Pons (tissue), 1 donor: ENCODE measurements around the gene CAMSAP3.
"Not testable (repeated sequence)": the region's sequence is repeated elsewhere in the genome, so short reads cannot be mapped to it uniquely, and the experiment has no call there.

Source experiments
- DNase-seq: peaks from one replicate; pipeline ENCODE4 v3.0.0-alpha.2; 2016; ENCODE audit warnings: low spot score

CAMSAP3 gene

DNA sequence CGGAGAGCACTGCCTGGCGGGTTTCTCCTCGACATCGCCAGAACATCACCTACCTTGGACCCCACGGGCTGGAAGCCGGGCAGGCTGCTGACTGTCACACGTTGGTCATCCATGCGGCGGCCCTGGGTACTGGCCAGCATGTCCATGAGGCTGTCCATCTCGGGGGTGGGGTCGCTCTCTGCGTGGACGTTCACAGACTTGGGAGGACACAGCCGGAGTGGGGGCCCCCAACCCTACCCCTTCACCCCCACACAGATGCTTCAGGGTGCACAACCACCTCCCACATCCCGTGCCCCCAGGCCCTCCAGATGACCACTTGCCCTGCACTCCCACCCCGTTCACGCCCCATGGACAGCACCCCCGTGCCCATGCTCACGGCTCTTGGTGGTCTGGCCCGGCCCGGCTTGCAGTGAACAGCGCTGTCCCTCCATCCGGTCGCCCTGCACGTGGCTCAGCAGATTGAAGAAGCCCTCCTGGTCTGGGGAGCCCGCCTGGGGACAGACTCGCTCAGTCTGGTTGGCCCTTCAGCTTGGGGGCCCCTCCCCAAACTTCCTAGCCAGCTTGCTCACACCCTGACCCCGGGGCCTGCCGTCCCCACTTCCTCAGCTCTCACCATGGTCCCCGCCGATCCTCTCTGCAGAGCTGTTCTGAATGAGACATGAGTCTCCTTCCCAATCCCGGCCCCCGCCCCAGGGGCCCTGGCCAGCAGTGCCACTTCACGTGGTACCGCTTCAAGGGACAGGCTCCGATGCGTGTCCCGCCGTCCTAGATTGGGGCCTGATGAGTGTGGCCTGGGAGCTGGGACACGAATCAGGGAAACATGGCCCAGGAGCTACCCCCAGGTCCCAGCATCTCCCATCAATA, 36.9 kb downstream of the CAMSAP3 start:
- DNase-seq: no peak

DNA sequence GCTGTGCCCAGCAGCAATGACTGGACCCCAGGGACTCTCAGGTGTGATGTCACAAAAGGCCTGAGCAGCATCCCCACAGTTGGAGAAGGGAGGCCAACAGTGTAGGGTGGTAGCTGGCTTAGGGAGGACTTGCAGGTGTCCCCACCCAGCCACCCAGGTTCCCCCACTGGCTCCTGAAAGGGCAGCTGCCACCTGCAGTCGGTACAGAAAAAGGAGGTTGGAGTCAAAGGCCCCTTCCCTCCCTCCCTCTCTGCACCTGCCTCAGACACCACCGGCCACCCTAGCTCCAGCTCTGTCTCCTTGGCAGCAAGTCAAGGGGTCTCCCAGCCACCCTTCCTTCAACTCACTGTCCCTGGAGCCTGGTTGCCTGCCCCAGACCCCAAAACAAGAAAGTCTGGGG, 38.0 kb downstream of the CAMSAP3 start, which contains the start of gene PCP2:
Gene PCP2, minus strand, starts transcription at position 22 of the 400 bp plus-strand sequence. CDS start 262 bp downstream, outside the sequence.
- no peak for DNase-seq

DNA sequence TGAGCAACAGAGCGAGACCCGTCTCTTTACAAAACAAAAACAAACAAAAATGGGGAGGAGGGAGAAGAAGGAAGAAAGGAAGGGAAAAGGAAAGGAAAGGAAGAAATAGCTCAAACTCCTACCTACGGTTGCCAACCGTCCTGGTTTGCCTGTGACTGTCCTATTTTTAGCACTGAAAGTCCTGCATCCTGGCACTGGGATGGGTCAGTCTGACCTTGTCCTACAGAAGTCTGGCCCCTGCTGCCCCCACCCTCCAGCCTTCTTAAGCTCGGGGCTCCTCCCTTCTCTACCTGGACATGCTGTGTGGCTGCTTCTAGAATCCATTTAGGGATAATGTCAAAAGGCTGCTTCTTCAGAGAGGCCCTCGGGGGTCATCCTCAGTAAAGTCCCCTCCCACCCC, 40.0 kb downstream of the CAMSAP3 start:
- no peak for DNase-seq

DNA sequence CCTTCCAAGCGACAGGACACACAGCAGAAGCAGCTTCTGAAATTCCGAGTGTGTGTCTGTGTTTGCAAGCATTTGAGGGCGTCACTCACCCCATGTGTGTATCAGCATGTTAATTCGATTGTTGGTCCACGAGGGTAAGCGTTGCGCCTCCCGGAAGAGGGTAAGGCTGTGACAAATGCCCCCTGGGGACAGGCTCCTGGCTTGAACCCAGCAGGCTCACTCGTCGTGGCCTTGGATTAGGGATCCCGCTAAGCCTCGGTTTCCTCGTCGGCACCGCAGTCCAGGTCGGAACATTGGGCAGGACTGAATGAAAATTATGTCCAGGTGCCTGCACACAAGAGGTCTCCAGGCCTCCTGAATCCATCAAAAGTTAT, 40.6 kb downstream of the CAMSAP3 start:
- DNase-seq: no peak

DNA sequence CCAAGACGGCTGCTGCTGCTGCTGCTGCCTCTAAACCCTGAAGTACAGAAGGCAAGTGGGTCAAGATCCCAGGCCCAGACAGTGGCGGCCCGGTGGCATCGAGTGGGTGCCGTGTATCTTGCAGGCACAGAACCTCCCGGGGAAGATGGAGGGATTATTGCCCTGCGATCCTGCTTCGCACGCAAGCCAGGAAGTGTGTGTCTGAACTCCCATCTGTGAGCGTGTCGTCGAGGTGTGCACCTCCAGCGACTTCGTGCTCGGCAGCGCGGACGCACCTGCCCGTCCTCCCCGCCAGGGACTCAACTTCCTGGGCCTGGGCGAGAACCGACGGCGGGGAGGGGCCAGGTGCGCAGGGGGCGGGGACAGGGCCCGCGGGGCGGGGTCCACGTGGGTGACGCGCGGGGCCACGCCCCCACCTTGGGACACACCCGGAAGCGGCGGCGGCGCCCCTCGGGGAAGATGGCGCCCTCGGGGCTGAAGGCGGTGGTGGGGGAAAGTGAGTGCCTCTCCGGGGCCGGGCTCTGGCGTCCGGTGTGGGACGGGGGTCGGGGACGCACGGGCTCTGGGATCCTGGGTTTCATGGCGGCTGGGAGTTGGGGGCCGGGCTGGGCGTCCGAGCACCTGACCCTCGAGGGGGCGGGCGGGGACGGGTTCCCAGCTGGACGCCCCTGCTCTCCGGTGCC, 41.2 kb downstream of the CAMSAP3 start, which contains the start of gene STXBP2:
Gene STXBP2, plus strand, starts transcription at position 420 of the 683 bp plus-strand sequence. Its CDS starts 40 bp downstream, at position 460.
- no peak for DNase-seq

DNA sequence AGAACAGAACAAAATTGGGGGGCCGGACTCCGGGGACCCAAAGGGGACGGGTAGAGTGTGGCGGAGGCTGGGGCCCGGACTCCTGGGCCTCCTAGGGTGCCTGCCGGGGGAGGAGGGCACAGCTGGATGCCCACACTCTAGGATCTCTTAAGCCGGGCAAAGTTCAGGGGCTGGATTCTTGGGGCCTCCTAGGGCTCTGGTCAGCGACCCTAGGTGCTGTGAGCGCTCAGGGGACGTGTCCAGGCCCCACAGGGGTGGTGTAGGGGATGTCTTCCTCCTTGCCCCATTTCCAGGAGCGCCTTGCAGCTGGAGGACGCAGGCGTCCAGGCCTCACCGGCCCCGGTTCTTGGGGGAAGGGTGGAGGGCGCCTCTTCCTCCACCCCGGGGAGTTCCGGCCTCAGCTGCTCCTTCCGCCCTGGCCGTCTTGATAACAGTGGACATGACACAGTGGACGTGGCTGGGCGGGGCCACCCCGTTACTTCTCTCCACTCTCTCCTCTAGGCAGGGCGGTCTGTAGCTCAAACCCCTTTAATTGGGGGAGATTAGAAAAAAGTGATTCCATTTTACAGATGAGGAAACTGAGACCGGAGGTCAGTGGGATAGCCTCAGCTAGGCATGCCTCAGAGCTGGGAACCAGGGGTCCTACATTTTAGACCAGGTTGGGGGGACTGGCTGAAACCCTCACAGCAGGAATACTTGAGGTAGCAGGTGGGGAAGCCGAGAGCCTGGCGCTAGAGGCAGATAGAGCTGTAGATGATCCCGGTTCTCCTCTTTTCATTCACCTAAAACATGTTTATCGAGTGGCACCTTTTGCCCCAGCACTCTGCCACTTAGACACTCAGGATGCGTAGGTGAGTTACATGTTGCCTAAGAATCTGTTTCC, 42.0 kb downstream of the CAMSAP3 start:
- no peak for DNase-seq

DNA sequence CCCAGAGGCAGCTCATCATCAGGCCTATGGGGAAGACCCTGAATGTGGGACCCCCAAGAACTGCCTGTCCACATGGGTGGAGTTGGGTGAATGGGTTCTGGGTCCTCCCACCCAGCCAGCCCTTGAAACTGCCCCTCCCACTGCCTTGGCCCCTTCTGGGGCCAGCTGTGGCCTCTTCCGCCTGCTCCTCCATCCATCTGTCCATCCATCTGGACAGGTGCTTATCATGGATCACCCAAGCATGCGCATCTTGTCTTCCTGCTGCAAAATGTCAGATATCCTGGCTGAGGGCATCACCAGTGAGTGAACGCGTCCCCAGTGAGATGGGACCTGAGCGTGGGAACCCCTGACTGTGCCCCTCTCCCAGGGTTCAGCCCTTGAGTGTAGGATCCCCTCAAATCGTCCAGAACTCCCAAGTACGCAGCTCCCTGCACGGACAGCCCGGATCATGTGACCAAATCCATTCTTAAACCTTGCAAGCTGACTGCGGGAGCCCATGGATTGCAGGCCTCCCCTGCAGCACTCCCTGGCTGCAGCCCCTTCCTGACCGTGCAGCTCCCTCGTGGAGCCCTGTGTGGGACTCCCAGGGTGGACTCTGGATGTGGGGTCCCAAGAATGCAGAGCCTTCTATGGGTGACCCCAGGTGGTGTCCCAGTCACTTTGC, 43.3 kb downstream of the CAMSAP3 start:
- no peak for DNase-seq

DNA sequence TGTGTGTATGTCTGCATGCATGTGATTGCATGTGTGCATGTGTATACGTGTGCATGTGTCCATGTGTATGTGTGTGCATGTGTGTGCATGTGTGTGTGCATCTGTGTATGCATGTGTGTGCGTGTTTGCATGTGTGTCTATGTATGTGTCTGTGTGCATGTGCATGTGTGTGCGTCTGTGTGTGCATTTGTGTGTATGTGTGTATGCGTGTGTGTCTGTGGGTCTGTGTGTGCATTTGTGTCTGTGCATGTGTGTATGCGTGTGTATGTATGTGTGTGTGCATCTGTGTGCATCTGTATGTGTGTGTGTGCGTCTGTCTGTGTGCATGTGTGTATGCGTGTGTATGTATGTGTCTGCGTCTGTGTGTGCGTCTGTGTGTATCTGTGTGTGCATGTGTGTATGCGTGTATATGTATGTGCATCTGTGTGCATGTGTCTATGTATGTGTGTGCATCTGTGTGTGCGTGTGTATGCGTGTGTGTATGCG, 44.2 kb downstream of the CAMSAP3 start:
- no peak for DNase-seq

DNA sequence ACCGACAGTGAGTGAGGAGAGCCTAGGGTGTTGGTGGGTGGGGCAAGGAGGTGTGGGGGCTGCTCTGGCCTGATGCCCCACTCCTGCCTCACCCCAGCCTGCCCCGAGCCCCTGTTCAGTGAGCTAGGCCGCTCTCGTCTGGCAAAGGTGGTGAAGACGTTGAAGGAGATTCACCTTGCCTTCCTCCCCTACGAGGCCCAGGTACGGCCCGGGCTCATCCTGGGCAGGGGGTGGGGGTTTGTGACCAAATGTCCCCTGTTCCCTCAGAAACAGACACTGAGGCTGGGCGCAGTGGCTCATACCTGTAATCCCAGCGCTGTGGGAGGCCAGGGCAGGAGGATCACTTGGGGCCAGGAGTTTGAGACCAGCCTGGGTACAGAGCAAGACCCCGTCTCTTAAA, 45.1 kb downstream of the CAMSAP3 start:
- DNase-seq: no peak

DNA sequence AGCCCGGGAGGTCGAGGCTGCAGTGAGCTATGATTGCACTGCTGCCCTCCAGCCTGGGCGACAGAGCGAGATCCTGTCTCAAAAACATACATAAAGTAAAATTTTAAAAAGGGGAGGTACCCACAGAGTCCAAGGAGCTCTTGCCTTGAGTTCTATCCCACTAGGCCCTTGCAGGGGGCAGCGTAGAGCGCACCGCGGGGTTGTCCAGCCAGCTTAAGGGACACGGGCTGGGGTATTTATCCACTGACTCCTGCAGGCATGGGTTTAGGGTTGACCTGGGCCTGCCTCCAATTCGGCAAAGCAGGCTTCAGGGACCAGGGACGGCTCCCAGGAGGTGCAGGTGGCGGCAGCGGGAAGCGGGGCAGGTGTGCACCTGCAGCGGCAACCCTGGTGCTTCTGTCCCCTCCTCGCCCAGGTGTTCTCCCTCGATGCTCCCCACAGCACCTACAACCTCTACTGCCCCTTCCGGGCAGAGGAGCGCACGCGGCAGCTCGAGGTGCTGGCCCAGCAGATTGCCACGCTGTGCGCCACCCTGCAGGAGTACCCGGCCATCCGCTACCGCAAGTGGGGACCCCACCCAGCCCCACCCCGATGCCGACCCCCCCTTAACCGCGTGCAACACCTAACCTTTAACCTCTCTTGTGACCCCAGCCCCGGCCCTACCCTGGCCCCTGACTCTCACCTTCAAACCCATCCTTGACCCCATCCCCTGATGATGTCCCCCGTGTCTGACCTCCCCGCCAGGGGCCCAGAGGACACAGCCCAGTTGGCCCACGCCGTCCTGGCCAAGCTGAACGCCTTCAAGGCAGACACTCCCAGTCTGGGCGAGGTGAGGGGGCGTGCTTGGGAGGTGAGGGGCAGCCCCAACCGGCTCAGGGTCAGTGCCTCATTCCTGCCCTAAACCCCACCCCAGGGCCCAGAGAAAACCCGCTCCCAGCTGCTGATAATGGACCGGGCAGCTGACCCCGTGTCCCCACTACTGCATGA, 45.9 kb downstream of the CAMSAP3 start:
- DNase-seq: no peak

DNA sequence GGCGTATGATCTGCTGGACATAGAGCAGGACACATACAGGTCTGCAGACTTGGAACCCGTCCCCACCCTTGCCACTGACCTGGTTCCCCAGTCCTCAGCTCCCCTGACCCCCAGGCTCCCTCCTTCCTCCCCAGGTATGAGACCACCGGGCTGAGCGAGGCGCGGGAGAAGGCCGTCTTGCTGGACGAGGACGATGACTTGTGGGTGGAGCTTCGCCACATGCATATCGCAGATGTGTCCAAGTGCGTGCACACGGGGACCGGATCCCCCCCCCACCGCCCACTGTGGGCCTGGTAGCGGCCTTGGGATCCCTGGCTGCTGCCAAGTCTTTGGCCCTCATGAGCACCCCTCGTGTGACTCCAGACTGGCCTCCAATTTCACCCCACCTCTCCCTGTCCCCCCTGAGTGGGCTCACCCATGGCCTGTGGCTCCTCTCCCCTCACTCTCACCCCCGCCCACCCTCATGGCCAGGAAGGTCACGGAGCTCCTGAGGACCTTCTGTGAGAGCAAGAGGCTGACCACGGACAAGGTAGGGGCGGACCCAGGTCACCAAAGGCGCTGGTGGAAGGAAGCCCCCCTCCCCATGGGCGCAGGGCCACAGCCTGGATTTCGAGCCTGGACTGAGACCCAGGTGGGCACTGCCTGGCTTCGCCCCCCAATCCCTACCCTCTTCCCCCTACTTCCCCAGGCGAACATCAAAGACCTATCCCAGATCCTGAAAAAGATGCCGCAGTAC, 46.8 kb downstream of the CAMSAP3 start:
- no peak for DNase-seq

DNA sequence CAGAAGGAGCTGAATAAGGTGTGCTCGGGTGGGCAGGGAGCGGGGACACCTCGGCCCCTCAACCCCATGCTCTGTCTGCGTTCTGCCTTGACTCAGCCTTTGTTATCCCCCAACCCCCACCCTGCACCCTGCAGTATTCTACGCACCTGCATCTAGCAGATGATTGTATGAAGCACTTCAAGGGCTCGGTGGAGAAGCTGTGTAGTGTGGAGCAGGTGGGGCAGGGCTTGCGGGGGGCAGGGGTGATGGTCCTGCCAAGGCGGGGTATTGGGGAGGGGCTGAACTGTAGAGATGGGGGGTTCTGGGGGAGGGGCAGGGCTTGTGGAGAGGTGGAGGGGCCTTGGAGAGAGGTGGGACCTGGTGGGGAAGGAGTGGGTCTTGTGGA, 47.4 kb downstream of the CAMSAP3 start:
- DNase-seq: no peak

DNA sequence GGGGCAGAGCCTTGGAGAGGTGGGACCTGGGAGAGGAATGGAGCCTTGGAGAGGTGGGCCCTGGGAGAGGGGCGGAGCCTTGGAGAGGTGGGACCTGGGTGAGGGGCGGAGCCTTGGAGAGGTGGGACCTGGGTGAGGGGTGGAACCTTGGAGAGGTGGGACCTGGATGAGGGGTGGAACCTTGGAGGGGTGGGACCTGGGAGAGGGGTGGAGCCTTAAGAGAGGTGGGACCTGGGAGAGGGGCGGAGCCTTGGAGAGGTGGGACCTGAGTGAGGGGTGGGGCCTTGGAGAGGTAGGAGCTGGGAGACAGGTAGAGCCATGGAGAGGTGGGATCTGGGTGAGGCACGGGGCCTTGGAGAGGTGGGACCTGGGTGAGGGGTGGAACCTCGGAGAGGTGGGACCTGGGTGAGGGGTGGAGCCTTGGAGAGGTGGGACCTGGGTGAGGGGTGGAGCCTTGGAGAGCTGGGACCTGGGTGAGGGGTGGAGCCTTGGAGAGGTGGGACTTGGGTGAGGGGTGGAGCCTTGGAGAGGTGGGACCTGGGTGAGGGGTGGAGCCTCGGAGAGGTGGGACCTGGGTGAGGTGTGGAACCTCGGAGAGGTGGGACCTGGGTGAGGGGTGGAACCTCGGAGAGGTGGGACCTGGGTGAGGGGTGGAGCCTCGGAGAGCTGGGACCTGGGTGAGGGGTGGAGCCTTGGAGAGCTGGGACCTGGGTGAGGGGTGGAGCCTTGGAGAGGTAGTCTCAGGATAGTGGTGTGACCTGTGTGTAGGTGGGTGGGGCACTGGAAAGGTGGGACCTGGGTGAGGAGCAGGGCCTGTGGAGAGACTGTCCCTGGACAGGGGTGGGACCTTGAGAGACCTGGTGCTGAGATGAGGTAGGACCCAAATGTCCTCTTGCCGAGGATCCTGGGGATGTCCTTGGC, 48.2 kb downstream of the CAMSAP3 start:
- not testable (repeated sequence) for DNase-seq

DNA sequence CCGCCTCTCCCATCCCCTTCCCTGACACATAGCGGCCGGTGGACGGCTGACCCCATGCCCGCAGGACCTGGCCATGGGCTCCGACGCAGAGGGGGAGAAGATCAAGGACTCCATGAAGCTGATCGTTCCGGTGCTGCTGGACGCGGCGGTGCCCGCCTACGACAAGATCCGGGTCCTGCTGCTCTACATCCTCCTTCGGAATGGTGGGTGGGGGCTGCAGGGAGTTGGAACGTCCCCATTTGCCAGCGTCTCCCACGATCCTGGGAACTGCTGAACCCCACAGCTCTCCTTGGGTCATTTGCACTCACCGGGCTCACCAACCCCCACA, 48.9 kb downstream of the CAMSAP3 start:
- no peak for DNase-seq

DNA sequence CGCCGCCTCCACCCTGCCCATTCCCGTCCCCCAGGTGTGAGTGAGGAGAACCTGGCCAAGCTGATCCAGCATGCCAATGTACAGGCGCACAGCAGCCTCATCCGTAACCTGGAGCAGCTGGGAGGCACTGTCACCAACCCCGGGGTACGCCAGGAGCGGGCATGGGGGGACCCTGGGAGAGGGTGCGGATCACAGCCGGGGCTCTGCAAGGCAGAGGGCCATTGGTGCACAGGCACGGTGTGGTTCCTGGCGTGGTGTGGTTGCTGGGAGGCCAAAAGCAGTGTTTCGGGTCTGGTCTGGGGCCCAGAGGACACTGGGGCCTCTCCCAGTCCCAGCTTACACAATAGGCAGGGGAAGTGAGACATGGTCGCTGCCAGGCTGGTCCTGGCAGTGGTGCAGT, 49.5 kb downstream of the CAMSAP3 start:
- DNase-seq: no peak

DNA sequence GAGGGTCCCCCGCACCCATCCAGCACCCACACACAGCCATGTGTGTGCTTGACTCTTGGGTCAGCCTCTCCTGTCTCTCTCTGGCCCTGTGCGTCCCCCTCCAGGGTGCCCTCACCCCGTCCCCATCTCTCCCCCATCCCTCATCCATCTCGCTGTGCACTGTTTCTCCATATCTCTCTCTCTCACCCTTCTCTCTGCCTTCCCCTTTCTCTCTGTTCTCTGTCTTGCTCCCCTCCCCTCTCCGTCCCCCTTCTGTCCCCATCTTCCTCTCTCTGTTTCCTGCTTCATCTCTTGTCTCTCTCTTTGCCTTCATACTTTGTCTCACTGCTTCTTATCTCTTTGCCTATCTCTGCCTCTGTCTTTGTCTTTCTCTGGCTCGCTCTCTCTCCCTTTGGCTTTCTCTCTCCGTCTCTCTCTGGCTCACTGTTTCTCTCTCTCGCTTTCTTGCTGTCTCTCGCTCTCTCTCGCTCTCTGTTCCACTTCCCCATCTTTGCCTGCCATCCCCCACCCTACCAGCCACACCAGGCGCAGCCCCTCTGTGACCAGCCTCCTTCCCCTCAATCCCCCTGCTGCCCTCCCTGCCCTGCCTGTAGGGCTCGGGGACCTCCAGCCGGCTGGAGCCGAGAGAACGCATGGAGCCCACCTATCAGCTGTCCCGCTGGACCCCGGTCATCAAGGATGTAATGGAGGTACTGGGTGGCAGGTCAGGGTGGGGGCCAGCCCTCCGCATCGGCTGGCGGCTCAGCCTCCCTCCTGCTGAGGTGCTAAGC, 50.2 kb downstream of the CAMSAP3 start:
- DNase-seq: no peak

DNA sequence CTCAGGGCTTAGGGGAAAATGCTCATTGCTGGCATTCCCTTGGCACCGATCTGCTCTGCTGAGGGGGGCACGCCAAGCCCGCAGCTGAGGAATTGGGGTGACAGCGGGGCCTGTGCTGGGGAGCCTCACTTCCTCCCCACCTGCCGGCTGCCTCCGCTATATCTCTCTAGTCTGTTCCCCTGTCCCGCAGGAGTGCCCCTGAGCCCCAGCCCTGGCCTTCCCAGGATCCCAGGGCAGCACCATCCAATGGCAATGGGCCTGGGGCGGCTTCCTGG, 50.7 kb downstream of the CAMSAP3 start:
- DNase-seq: no peak

DNA sequence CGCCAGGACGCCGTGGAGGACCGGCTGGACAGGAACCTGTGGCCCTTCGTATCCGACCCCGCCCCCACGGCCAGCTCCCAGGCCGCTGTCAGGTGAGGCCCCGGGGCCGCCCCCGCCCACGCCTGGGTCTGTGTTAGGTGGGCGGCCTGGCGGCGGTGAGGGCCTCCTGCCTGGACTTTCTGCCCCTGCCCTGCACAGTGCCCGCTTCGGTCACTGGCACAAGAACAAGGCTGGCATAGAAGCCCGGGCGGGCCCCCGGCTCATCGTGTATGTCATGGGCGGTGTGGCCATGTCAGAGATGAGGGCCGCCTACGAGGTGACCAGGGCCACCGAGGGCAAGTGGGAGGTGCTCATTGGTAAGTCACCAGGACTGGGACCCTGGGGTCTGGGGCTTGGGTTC, 51.5 kb downstream of the CAMSAP3 start:
- no peak for DNase-seq
